ENCODE measurements around the gene UBE2L5. TPM values are rescaled to one million over a fixed set of nuclear protein-coding genes. Genes with fewer than 3 reads are reported as not detected.

The UBE2L5 gene
- total RNA-seq, 3 donors from 2014 or later (not counting 1 experiment from before 2014, with no cell fraction given): not detected

DNA sequence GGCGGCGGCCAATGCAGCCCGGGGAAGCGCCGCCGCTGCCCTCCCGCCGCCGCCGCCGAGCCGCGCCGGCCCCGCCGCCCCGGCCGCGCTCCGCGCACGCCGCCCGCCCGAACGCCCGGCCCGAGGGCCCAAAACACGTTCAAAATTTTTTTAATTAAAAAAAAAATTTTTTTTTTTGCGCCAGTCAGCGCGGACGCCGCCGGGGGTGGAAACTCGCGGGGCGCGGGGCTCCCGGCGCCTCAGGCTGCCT, 43.0 kb downstream of the UBE2L5 start:
- no peaks in the 10 kb centered on the region for H3K9me3 Mint-ChIP-seq
- peak overlapping the region; percentile 50 for H3K27ac ChIP-seq (ENCODE audit: low read length)
- intact Hi-C loops (cut with micrococcal nuclease): loop anchor here (1.0 to 10.0 kb wide), 4 partner anchors 88 to 158 kb away; partner anchors contain the start of genes KATNAL1 and USPL1
- WGBS (ENCODE audit: insufficient coverage): under 1% methylated on average over 41 of the region's 41 CpGs
- no peak for TF ChIP-seq CTCF (IDR thresholded peaks at IDR 0.05)
- peaks cover 36 to 44% of the 10 kb centered on the region in 2 donors for H3K4me1 Mint-ChIP-seq
- ATAC-seq: peak in 2 of 3 donors; percentile 0 to 1
- peaks cover 13% of the 10 kb centered on the region for H3K4me1 ChIP-seq (ENCODE audit: control insufficient read depth, insufficient read depth, low read length)
- H3K27me3 Mint-ChIP-seq (ENCODE audit: low read depth in 2 of 2): no peaks in the 10 kb centered on the region
- peaks cover 12% of the 10 kb centered on the region for H3K36me3 Mint-ChIP-seq
- no peaks in the 10 kb centered on the region for H3K27me3 ChIP-seq (ENCODE audit: control insufficient read depth, insufficient read depth, low read length)
- H3K9me3 ChIP-seq (ENCODE audit: control insufficient read depth, insufficient read depth, low read length): no peaks in the 10 kb centered on the region
- peaks cover 22% of the 10 kb centered on the region for H3K36me3 ChIP-seq (ENCODE audit: control insufficient read depth, insufficient read depth, low read length)
- peak overlapping the region; percentile 96 to 98 for H3K27ac Mint-ChIP-seq
- H3K4me3 Mint-ChIP-seq: no peak overlapping the region
- peak overlapping the region; percentile 17 for H3K4me3 ChIP-seq (ENCODE audit: low read length)
- DNase-seq: no peak

DNA sequence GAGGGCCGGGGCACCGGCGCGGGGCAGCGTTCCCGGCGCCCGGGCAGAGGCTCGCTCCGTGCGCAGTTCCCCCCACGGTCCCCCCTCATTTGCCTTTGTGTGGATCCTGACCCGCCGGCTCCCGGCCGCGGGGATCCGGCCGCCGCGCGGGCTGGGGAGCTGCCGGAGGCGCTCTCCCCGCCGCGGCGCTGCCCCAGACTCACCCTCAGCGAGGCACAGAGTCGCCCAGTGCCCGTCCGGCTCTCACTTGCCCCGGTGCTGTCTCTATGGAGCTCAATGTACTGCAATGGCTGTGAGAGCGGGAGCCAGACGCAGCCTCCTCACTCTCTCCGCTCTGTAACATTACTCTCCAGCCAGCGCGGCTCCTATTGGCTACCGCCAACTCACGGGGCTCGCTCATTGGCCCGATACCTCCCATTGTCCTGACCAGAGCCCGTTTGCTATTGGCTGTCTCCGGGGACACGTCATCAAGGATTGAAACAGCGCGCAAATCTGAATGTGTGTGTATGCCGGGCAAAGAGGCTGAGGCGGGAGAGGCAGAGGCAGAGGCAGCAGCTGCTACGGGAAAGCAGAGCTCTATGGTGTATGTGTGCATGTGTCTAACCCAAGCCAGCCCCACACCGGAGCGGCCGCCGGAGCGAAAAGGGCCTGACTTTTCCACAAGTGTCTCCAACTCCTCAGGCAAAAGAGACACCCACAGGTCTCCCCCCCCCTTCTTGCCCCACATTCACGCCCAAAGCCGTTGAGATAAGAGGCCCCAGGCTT, 43.5 kb downstream of the UBE2L5 start, which contains the start of gene HMGB1:
TSS of gene HMGB1 (minus strand) at position 344 of the 765 bp plus-strand sequence. CDS start 2,256 bp downstream, outside the sequence.
- peak within 1 kb of the TSS; percentile 59 for H3K4me3 ChIP-seq (ENCODE audit: low read length)
- H3K9me3 ChIP-seq (ENCODE audit: control insufficient read depth, insufficient read depth, low read length): no peaks in the 10 kb centered on the region
- no peaks in the 10 kb centered on the region for H3K27me3 ChIP-seq (ENCODE audit: control insufficient read depth, insufficient read depth, low read length)
- H3K36me3 Mint-ChIP-seq: peaks cover 12% of the 10 kb centered on the region
- peak; percentile 77 to 91 (median 82) for ATAC-seq
- H3K9me3 Mint-ChIP-seq: no peaks in the 10 kb centered on the region
- H3K27ac Mint-ChIP-seq: peak within 1 kb of the TSS; percentile 96 to 98
- H3K27ac ChIP-seq (ENCODE audit: low read length): peak within 1 kb of the TSS; percentile 50
- intact Hi-C loops (cut with micrococcal nuclease): loop anchor here (1.0 to 10.0 kb wide), 4 partner anchors 89 to 159 kb away; partner anchors contain the start of genes KATNAL1 and USPL1
- peak within 1 kb of the TSS; percentile 96 for H3K4me3 Mint-ChIP-seq
- H3K36me3 ChIP-seq (ENCODE audit: control insufficient read depth, insufficient read depth, low read length): peaks cover 22% of the 10 kb centered on the region
- TF ChIP-seq CTCF (IDR thresholded peaks at IDR 0.05): no peak
- WGBS (ENCODE audit: insufficient coverage): under 1% methylated on average over 57 of the region's 57 CpGs
- H3K27me3 Mint-ChIP-seq (ENCODE audit: low read depth in 2 of 2): no peaks in the 10 kb centered on the region
- H3K4me1 ChIP-seq (ENCODE audit: control insufficient read depth, insufficient read depth, low read length): peaks cover 13% of the 10 kb centered on the region
- DNase-seq: peak; percentile 97 to 98
- H3K4me1 Mint-ChIP-seq: peaks cover 36 to 44% of the 10 kb centered on the region in 2 donors

DNA sequence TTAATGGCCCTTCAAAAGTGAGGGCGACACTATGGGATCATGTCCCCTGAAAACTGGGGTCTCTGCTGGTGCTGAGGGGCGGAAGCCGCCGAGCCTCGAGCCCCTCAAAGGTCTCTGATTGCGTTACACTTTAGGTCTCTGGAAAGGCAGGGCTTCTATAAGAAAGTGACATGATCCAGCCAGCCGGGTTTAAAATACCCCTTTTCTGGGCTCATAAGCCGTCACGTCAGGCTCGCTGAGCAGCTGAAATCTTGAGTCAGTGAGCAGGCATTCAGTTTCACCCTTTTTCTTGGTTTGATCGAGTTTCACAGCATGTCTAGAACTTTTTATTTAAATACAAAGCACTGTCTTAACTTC, 44.0 kb downstream of the UBE2L5 start:
- H3K9me3 Mint-ChIP-seq: no peaks in the 10 kb centered on the region
- WGBS (ENCODE audit: insufficient coverage): 26% methylated on average over 11 of the region's 11 CpGs
- no peak for TF ChIP-seq CTCF (IDR thresholded peaks at IDR 0.05)
- Histone ChIP-seq H3K36me3 (ENCODE audit: control insufficient read depth, insufficient read depth, low read length) (peaks cover 21% of the 10 kb centered on the region), H3K4me1 (ENCODE audit: control insufficient read depth, insufficient read depth, low read length) (peaks cover 13% of the 10 kb centered on the region), H3K4me3 (ENCODE audit: low read length) (no peak overlapping the region), H3K27me3 (ENCODE audit: control insufficient read depth, insufficient read depth, low read length) (no peaks in the 10 kb centered on the region), H3K9me3 (ENCODE audit: control insufficient read depth, insufficient read depth, low read length) (no peaks in the 10 kb centered on the region), H3K27ac (ENCODE audit: low read length) (no peak overlapping the region)
- H3K4me3 Mint-ChIP-seq: peak overlapping the region; percentile 42
- H3K4me1 Mint-ChIP-seq: peaks cover 33 to 41% of the 10 kb centered on the region in 2 donors
- intact Hi-C loops (cut with micrococcal nuclease): loop anchor here (10.0 kb wide), 1 partner anchor 108 kb away; no protein-coding TSS in a partner anchor
- peak in 1 of 2 donors; percentile 8 for DNase-seq
- H3K27me3 Mint-ChIP-seq (ENCODE audit: low read depth in 2 of 2): no peaks in the 10 kb centered on the region
- no peak for ATAC-seq
- H3K27ac Mint-ChIP-seq: peak overlapping the region; percentile 94 to 96
- peaks cover 9% of the 10 kb centered on the region for H3K36me3 Mint-ChIP-seq

All from natural killer cell (primary cell).